SH-SY5Y (cell line): ENCODE measurements around the gene SLC2A8.

ENCODE experiments used
- GATA2 ChIP-seq: IDR thresholded peaks from 2 replicates; pipeline ENCODE4 v1.6.1; 2011; ENCODE audit warnings: mild to moderate bottlenecking, low read depth, low read length
- GATA3 ChIP-seq: IDR thresholded peaks from 2 replicates; pipeline ENCODE4 v1.6.1; 2011; ENCODE audit warnings: low read depth, mild to moderate bottlenecking, low read length, moderate library complexity

SLC2A8 gene

DNA sequence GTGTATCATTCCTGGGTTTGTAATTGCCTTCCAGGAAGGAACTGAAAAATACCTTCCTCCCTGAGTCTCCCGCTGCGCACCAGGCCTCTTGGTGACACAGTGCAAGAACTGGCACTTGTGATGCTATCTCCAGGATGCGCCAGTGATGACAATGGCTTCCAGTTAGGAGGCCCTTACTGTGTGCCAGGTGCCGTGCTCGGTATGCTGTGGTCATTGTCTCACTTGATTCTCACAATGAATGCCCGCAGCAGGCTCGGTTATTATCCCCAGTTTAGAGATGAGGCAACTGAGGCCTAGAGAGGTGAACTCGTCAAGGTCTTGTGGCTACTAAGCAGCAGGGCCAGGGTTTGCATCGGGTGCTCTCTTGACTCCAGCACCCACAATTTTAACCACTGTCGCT lies 31.5 kb upstream of the SLC2A8 start:
- no peak for TF ChIP-seq GATA3
- TF ChIP-seq GATA2, result no peak

DNA sequence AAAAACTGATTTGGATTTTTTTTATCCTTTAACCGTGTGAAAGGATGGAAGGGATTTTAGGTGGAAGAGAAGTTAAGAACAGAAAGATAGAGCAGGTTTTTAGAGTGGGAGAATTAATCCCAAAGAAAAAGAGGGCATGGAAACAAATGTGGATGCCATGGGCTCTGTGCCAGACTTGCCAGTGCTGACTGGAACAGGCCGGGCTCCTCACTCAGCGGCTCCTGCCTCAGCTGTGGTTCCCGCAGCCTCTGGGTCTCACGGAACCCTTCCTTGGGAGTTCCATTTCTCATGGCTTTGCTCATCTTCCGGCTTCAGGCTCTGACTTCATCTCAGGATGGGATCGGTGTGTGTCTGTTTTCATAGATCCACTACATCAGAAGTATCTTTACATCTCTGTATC lies 30.4 kb upstream of the SLC2A8 start:
- TF ChIP-seq GATA2 (no peak), GATA3 (no peak)

DNA sequence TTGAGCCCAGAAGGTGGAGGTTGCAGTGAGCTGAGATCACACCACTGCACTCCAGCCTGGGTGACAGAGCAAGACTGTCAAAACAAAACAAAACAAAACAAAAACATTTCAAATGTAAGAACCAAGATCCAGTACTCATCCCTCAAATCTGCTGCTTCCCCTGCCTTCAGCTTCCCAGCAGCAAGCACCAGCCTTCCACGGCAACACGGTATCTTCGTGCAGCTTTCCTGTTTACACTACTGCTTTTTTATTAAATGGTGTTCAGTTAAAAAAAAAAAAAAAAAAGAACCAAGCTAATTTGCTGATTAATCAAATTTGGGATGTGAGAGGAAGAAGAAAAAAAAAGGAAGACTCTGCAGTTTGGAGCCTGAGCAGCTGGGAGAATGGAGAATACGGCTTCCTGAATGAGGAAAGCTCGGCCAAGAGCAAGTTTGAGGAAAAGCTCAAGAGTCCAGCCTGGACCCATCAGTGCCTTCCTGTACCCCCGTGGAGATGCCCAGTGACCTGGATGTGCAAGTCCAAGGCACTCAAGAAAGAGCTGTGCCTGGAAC lies 28.0 kb upstream of the SLC2A8 start:
- TF ChIP-seq GATA3, result no peak
- TF ChIP-seq GATA2, result no peak

DNA sequence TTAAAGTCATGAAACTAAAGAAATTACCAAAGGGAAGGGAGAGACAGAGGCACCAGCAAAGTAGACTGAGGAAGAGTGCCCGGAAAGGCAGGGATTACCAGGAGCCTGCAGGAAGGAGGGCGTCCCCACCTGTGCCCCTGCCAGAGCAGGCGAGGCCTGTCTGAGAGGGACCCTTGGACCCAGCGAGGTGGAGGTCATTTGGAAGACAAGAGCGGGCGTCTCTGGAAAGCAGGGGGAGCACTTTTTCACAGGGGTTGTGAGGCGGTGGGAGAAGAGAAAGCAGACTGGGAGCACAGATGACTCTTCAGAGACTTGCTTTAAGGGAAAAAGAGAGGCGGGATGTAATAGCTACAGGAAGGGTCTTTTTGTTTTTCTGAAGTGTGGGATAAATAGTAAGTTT lies 27.5 kb upstream of the SLC2A8 start:
- TF ChIP-seq GATA2, result no peak
- no peak for TF ChIP-seq GATA3

DNA sequence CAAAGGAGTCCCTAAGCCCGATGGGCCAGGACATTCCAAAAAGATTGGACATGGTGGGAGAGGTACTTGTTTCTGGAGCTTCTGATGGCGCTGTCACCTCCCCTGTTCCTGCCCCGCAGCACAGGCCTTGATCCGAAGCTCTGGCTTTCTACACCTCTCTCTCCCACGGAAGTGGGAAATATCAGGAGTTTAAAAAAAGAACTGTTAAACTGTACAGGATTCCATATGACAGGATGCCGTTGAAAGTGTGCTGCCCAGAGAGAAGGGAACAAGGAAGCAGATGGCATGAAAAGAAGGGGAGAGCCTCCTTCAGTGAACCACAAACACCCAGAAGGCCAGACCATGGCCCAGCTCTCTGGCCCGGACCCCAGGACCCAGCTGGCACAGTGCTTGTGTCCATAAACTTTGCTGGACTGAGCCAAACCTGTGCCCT lies 26.8 kb upstream of the SLC2A8 start:
- no peak for TF ChIP-seq GATA2
- no peak for TF ChIP-seq GATA3

DNA sequence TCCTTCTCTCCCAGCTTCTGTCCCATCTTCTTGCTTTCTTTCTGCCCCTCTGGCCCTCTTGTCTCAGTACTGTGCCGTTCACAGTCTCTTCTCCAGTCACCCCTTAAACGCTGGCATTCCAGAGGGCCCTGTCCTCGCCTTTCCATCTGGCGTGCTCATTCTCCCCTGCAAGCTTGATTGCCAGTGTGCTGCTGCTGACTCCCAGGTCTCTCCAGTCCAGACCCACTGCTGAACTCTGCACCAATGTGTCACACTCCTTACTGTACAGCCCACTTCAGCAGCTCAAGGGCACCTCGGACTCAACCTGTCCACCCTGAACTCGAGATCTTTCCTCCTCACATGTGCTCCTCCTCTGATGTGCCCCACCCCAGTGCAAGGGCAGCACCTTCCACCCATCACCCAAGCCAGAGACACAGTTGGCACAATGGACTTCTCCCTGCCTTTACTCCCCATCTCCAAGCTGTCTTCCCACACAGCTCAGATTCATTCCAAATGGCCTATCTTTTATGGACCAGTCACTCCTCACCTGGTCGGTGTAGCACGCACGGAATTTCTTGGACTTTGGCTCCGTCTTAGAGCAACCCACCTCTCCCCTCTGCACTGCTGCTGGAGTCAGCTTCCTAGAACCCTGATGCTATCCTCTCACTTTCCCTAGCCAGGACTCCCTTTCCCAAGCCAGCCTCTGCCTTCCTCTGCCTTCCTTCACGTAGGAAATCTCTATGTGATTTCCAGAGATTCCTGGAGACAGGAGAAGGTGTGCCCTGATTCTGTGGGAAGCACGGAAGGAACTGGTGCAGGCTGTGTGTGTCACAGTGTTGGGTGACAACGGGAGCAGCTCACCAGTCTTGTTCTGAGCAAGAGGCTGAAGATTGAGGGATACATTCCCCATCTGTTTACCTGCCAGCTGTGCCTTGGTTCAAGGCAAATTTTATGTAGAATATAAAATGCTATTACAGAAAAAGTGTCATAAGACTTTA lies 26.0 kb upstream of the SLC2A8 start:
- TF ChIP-seq GATA3 (no peak), GATA2 (no peak)

DNA sequence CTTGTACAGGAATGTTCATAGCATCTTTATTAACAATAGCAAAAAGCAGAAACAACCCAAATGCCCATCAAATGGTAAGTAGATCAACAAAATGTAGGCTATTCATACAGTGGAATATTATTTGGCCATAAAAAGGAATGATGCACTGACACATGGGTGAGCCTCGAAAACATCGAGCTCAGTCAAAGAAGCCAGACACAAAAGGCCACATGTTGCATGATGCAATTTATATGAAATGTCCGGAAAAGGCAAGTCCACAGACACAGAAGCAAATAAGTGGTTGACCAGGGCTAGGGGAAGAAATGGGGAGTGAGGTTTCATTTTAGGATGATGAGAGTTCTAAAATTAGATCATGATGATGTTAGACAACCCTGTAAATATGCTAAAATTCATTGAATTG lies 16.5 kb upstream of the SLC2A8 start:
- TF ChIP-seq GATA3 (no peak), GATA2 (no peak)

DNA sequence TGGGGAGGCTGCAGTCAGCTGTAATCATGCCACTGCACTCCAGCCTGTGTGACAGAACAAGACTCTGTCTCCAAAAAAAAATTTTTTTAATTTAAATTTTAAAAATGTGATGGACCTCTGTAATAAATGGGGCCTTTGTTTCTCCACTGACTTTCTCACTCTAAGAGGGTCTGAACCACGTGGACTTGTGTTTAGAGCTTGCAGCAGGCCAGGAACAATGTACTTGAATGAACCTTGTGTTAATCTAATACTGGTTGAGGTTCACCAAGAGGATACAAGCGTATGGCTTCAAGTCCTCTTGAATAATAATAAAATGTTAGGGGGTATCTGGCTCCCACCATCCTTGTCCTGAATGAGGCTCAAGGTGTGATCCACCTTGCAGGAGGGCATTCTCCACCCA lies 14.4 kb upstream of the SLC2A8 start:
- no peak for TF ChIP-seq GATA3

DNA sequence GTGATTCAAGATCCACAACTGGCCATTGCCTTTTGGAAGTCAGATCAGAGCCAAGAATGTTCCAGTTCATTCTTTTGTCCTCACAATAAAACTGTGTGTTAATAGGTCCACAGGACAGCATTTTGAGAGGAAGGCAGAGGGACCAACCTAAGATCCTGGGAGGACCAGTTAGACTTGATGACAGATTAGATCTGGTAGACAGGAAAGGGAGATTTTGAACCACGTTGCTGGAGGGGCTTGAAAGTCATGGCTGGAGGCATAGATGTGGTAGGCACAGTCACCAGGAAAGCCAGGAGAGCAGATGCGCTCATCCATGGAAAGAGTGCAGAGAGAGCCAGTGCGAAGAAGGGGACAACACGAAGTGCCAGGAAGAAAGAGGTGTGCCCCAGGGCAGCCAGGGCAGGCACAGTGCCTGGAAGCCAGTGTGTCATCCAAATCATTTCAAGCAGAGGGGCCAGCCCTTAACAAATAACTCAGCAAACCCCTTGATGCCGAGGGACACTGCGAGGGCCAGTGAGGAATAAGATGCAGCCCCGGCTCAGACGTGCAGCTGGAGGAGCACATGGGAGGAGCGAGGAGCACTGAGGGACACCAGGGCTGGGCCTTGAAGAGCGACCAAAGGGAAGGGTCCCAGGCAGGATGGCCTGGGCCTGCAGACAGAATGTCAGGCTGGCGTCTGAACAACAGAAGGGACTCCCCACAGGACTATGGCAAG lies 12.8 kb upstream of the SLC2A8 start:
- TF ChIP-seq GATA3 (no peak), GATA2 (no peak)

DNA sequence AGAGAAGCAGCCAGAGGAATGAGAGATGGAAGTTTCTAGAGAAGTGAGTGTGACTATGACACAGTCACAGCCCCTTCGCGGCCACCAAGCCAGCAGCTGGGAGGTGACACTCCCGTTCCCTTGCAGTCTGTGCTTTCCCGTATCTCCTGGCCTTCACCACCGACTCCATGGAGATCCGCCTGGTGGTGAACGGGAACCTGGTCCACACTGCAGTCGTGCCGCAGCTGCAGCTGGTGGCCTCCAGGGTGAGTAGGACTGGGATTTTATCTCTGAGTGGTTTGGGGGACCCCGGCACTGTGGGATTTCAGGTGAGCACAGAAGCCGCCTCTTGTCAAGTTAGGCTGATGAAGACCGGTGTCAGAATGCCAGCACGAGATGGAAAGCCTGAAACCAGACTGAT lies 12.1 kb upstream of the SLC2A8 start:
- TF ChIP-seq GATA2 (no peak), GATA3 (no peak)

DNA sequence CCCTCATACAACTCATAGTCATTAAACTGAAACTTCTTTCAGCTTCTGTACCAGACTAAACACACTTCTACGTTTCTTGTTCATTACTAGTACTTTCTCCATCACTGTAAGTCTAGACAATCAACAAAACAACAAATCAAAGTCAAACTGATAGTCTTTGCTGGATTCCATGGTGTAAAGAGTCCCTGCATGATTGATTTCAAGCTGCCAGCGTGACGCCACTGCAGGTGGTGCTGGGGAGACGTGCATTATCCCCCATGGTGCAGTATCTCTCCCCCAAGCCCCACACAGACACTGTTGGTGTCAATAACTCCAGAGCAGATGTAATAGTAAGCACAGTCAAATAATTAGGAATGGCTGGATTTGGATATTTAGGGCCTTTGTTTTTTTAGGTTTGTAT lies 10.7 kb upstream of the SLC2A8 start:
- TF ChIP-seq GATA3 (no peak), GATA2 (no peak)

DNA sequence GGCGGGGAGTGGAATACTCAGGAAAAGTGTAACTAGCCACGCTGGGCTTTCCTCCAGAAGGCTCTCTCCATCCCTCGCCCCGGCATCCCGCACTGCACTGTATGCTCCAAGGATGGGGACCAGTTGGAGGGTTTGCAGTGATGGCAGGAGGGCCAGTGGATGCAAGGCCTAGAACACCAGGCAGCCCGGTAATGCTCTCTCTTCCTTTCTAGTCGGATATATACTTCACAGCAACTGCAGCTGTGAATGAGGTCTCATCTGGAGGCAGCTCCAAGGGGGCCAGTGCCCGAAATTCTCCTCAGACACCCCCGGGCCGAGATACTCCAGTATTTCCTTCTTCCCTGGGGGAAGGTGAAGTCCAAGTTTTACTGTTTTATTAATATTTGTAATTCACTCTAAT lies 10.0 kb upstream of the SLC2A8 start:
- TF ChIP-seq GATA2, result no peak
- no peak for TF ChIP-seq GATA3

DNA sequence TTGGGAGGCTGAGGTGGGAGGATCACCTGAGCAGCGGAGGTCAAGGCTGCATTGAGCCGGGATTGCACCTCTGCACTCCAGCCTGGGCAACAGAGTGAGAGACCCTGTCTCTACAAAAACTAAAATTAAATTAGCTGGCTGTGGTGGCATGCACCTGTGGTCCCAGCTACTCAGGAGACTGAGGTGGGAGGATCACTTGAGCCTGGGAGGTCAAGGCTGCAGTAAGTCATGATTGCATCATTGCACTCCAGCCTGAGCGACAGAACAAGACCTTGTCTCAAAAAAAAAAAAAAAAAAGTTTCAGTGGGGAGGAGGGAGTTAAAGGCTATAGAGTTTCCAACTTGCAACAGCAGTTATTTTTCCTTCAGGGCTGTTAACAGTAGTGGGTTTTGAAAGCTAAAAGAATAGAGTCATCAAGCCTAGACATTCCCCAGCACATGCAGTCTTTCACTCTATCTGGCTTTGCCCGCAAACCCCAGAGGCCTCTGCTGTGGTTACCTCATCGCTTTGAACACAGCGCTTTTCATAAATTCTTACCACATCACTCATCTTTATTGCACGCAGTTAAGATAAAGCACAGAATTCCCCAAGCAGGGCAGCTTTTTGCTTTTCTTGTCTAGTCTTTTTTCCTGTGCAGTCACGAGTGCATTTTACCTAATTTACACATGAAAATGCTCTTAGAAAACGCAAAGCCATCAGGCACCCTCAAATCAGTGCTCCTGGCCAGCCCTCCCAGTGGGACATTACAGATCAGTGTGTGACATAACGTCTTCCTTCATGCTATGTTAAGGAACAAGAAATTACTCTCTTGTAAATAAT lies 8.7 kb upstream of the SLC2A8 start:
- TF ChIP-seq GATA3, result no peak
- TF ChIP-seq GATA2, result no peak

DNA sequence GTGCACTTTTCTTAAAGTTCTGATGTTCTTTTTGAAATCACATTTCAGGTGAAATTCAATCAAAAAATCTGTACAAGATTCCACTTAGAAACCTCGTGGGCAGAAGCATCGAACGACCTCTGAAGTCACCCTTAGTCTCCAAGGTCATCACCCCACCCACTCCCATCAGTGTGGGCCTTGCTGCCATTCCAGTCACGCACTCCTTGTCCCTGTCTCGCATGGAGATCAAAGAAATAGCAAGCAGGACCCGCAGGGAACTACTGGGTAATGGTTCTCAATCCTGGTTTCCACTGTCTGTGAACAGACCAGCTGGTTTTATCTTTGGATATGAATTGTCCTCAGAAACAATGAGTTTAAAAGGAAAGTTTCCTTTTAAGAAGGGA lies 8.1 kb upstream of the SLC2A8 start:
- no peak for TF ChIP-seq GATA3
- TF ChIP-seq GATA2, result no peak

DNA sequence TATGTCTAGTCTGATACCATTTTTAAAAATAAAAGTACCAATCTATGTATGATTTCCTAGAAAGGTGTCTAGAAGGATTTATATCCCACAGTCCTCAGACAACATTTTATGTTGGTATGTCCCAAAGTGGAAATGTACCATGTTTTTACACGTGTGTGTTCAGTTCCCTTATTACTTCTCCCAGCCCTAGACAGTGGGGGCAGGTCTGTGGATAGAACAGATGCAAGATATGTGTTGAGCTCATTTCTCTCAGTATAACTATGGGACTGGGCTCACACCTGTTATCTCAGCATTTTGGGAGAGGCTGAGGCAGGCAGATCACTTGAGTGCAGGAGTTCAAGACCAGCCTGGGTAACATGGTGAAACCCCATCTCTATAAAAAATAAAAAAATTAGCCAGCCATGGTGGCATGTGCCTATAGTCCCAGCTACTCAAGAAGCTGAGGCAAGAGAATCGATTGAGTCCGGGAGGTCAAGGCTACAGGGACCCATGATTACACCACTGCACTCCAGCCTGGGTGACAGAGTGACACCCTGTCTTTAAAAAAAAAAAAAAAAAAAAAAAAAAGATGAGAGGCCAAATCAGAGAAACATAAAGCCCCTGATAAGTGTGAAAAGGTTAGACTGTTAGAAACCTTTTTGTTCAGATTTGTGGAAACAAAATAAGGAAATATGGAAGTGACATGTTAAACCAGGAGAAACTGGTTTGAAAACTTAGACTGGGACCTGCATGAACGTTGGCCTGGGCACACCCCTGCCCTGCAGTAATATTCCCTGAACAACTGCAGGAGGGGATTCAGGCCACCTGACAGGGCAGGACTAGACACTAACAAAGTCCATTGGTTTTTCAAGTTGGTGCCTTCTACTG lies 7.4 kb upstream of the SLC2A8 start:
- TF ChIP-seq GATA2 (no peak), GATA3 (no peak)
